ENCODE results near the gene TRIM39. TPM values are rescaled to one million over a fixed set of nuclear protein-coding genes. Genes with fewer than 3 reads are reported as not detected.

Gene TRIM39
- total and polyA plus RNA-seq, 12 donors: 5.2 to 10.6 (median 8.4) TPM

GRCh38 chr6:30378290-30378937 is 51.7 kb downstream of the TRIM39 start:
- intact Hi-C loops (cut with DNase I): no loop called here
- H3K27me3 ChIP-seq: peaks cover 0 to 52% (median 29%) of the 10 kb centered on the region in 7 donors
- H3K27ac ChIP-seq: no peak overlapping the region
- H3K9me3 ChIP-seq: no peaks in the 10 kb centered on the region
- no peak overlapping the region for H3K4me3 ChIP-seq
- H3K4me1 ChIP-seq: no peaks in the 10 kb centered on the region
- DNase-seq: no peak
- no peak for ATAC-seq
- 0 to 2% methylated on average over 1 of the region's 1 CpG for WGBS, 2 donors
- no peaks in the 10 kb centered on the region for H3K36me3 ChIP-seq
- TF ChIP-seq CTCF (IDR thresholded peaks at IDR 0.05): no peak

- WGBS, 2 donors: 51 to 57% methylated on average over 5 of the region's 5 CpGs
- TF ChIP-seq CTCF (IDR thresholded peaks at IDR 0.05): no peak
- no peaks in the 10 kb centered on the region for H3K4me1 ChIP-seq
- DNase-seq (no peak), ATAC-seq (no peak)
- H3K27ac ChIP-seq: no peak overlapping the region
- no peaks in the 10 kb centered on the region for H3K9me3 ChIP-seq
- H3K4me3 ChIP-seq: no peak overlapping the region
- H3K36me3 ChIP-seq: no peaks in the 10 kb centered on the region
- intact Hi-C loops (cut with DNase I): no loop called here
- peaks cover 0 to 72% (median 48%) of the 10 kb centered on the region in 7 donors for H3K27me3 ChIP-seq
These were observed 53.7 kb downstream of the TRIM39 start for GRCh38 chr6:30380464-30380863.

GRCh38 chr6:30386166-30386565 is 59.4 kb downstream of the TRIM39 start:
- Histone ChIP-seq H3K36me3 (no peaks in the 10 kb centered on the region), H3K4me3 (no peak overlapping the region), H3K9me3 (no peaks in the 10 kb centered on the region), H3K27me3 (peaks cover 0 to 95% (median 84%) of the 10 kb centered on the region in 7 donors), H3K4me1 (no peaks in the 10 kb centered on the region), H3K27ac (no peak overlapping the region)
- DNase-seq: no peak
- TF ChIP-seq CTCF (IDR thresholded peaks at IDR 0.05): no peak
- no peak for ATAC-seq
- intact Hi-C loops (cut with DNase I): no loop called here
- 44 to 50% methylated on average over 3 of the region's 3 CpGs for WGBS, 2 donors

- TF ChIP-seq CTCF (IDR thresholded peaks at IDR 0.05): no peak
- no peak for ATAC-seq
- intact Hi-C loops (cut with DNase I): loop anchor here in 2 of 10 donors (10.0 kb wide), 2 partner anchors 166 to 286 kb away; no protein-coding TSS in a partner anchor
- DNase-seq: no peak
- Histone ChIP-seq H3K4me1 (no peaks in the 10 kb centered on the region), H3K36me3 (no peaks in the 10 kb centered on the region), H3K27me3 (peaks cover 0 to 93% (median 76%) of the 10 kb centered on the region in 7 donors), H3K4me3 (no peak overlapping the region), H3K9me3 (no peaks in the 10 kb centered on the region), H3K27ac (no peak overlapping the region)
- WGBS, 2 donors: 61 to 68% methylated on average over 3 of the region's 3 CpGs
These were observed 64.5 kb downstream of the TRIM39 start for GRCh38 chr6:30391240-30391639.

Other genes starting within 250 kb of the TRIM39 start
- gene TRIM31, start 213.8 kb upstream of the TRIM39 start, total RNA-seq: not detected
- gene TRIM31, start 213.8 kb upstream of the TRIM39 start, polyA plus RNA-seq: not detected
- not detected for gene TRIM40, start 190.8 kb upstream of the TRIM39 start, total RNA-seq
- not detected for gene TRIM40, start 190.8 kb upstream of the TRIM39 start, polyA plus RNA-seq
- not detected for gene TRIM10, start 165.7 kb upstream of the TRIM39 start, total RNA-seq
- gene TRIM10, start 165.7 kb upstream of the TRIM39 start, polyA plus RNA-seq: not detected
- not detected for gene TRIM15, start 163.4 kb upstream of the TRIM39 start, total RNA-seq
- gene TRIM15, start 163.4 kb upstream of the TRIM39 start, polyA plus RNA-seq: not detected
- gene TRIM26, start 113.5 kb upstream of the TRIM39 start, total RNA-seq: 10 to 100 TPM; 15.5 to 29.0 (median 23.2) TPM
- gene TRIM26, start 113.5 kb upstream of the TRIM39 start, polyA plus RNA-seq: 10 to 100 TPM; 12.0 to 18.0 TPM
- gene RPP21, start 18.2 kb downstream of the TRIM39 start, total RNA-seq: 10 to 100 TPM; 16.2 to 29.1 (median 23.8) TPM
- gene RPP21, start 18.2 kb downstream of the TRIM39 start, polyA plus RNA-seq: 100 to 1,000 TPM in 1 of 2 donors, 10 to 100 TPM in 1; 96.6 to 113 TPM
- gene HLA-E, start 162.6 kb downstream of the TRIM39 start, total RNA-seq: 100 to 1,000 TPM; 121 to 482 (median 155) TPM
- 100 to 1,000 TPM; 232 to 263 TPM for gene HLA-E, start 162.6 kb downstream of the TRIM39 start, polyA plus RNA-seq
- 10 to 100 TPM; 17.3 to 34.1 (median 19.8) TPM for gene GNL1, start 229.6 kb downstream of the TRIM39 start, total RNA-seq
- 10 to 100 TPM; 20.3 to 29.9 TPM for gene GNL1, start 229.6 kb downstream of the TRIM39 start, polyA plus RNA-seq
- gene PRR3, start 230.4 kb downstream of the TRIM39 start, total RNA-seq: 1 to 10 TPM; 1.7 to 4.2 (median 2.6) TPM
- 1 to 10 TPM; 4.1 to 8.2 TPM for gene PRR3, start 230.4 kb downstream of the TRIM39 start, polyA plus RNA-seq
- 10 to 100 TPM; 37.1 to 49.1 (median 42.1) TPM for gene ABCF1, start 244.5 kb downstream of the TRIM39 start, total RNA-seq
- gene ABCF1, start 244.5 kb downstream of the TRIM39 start, polyA plus RNA-seq: 10 to 100 TPM; 32.6 to 36.6 TPM